GM21390 (cell line): ENCODE measurements around the gene OR6N1.

ENCODE experiments used
- ATAC-seq: cut with Tn5 transposase; IDR thresholded peaks from one replicate; pipeline ENCODE4 v1.9.1; 2021; ENCODE audit not compliant: unreplicated experiment

Gene OR6N1

GRCh38 chr1:158771950-158772866, at the start of gene OR6N1:
TSS of gene OR6N1 (minus strand) at chr1:158772195. CDS start at chr1:158766682, 5,513 bp downstream.
- ATAC-seq: no peak

GRCh38 chr1:158821723-158822122, 49.7 kb upstream of the OR6N1 start:
- ATAC-seq: no peak

GRCh38 chr1:158819461-158820443, 47.8 kb upstream of the OR6N1 start:
- ATAC-seq: peak; percentile 97

- peak; percentile 22 for ATAC-seq
Measured at GRCh38 chr1:158818975-158819431, 47.0 kb upstream of the OR6N1 start.

GRCh38 chr1:158818560-158818959, 46.6 kb upstream of the OR6N1 start:
- ATAC-seq: no peak

- ATAC-seq: no peak
Measured at GRCh38 chr1:158814970-158815369, 43.0 kb upstream of the OR6N1 start.

- ATAC-seq: no peak
Measured at GRCh38 chr1:158813164-158813563, 41.2 kb upstream of the OR6N1 start.

GRCh38 chr1:158812336-158812735, 40.3 kb upstream of the OR6N1 start:
- ATAC-seq: no peak

GRCh38 chr1:158810311-158810710, 38.3 kb upstream of the OR6N1 start:
- no peak for ATAC-seq

GRCh38 chr1:158809862-158810261, 37.9 kb upstream of the OR6N1 start:
- no peak for ATAC-seq

- no peak for ATAC-seq
Measured at GRCh38 chr1:158809256-158809655, 37.3 kb upstream of the OR6N1 start.

GRCh38 chr1:158806916-158807536, 35.0 kb upstream of the OR6N1 start:
- ATAC-seq: no peak

- ATAC-seq: no peak
Measured at GRCh38 chr1:158803678-158804077, 31.7 kb upstream of the OR6N1 start.

GRCh38 chr1:158801396-158801795, 29.4 kb upstream of the OR6N1 start:
- ATAC-seq: no peak

GRCh38 chr1:158800526-158800925, 28.5 kb upstream of the OR6N1 start:
- ATAC-seq: no peak

- ATAC-seq: no peak
Measured at GRCh38 chr1:158799689-158800088, 27.7 kb upstream of the OR6N1 start.

GRCh38 chr1:158798531-158798930, 26.5 kb upstream of the OR6N1 start:
- no peak for ATAC-seq

GRCh38 chr1:158794247-158794646, 22.3 kb upstream of the OR6N1 start:
- no peak for ATAC-seq

- no peak for ATAC-seq
Measured at GRCh38 chr1:158793604-158794003, 21.6 kb upstream of the OR6N1 start.

GRCh38 chr1:158781104-158781503, 9.1 kb upstream of the OR6N1 start, which contains the start of gene OR6N2:
TSS of gene OR6N2 (minus strand) at chr1:158781204. CDS start at chr1:158777635, 3,569 bp downstream.
- ATAC-seq: no peak

- ATAC-seq: no peak
Measured at GRCh38 chr1:158754420-158754819, 17.6 kb downstream of the OR6N1 start, which contains the start of gene OR6K6. TSS of gene OR6K6 (plus strand) at chr1:158754720. CDS start at chr1:158754888, 168 bp downstream.
